Measurements from ENCODE around the gene SEPTIN8.
A peak's percentile ranks its signal among the peaks of the same experiment; 100 is the strongest.

SEPTIN8 gene

DNA sequence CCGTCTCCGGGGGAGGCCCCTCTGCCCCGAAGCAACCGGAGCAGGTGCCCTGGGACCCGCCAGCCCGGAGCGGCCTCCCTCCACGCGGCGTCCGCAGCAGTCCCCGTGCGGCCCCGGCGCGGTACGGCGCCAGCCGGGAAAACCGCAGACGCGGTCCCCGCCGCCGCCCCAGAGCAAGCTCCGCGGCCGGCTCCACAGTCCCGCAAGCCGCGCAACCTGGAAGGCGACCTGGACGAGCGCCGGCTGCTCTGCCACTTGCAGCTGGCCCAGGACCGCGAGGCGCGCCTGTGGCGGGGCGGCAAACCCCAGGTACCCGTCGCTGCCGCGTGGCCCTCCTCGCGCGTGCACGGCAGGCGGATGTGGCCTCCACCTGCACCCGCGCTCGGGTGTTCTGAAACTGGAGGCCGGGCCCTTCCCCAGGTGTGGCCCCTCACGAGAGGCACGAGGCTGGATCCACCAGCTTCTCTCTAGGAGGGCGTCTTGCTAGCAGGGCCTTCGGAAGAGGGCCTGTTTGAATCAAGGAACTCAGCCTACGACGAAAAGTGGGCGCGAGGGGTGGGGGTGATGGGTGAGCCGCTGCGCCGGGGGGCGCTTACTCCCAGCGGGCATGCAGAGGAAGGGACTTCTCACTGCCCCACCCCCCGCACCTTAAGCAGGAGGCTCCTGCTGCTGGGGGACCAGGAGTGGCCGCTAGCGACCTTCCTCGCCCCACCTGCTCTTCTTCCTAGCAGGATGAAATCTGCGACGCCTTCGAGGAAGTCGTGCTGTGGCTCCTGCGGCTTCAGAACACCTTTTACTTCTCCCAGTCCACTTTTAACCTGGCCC is 29.2 kb downstream of the SEPTIN8 start:
- no peaks in the 10 kb centered on the region for H3K4me1 ChIP-seq (ENCODE audit: control insufficient read depth, insufficient read depth, low read length)
- no peak overlapping the region for H3K4me3 ChIP-seq (ENCODE audit: low read depth, low read length)
- no peaks in the 10 kb centered on the region for H3K36me3 ChIP-seq (ENCODE audit: control insufficient read depth in 2 of 2, insufficient read depth in 1 of 2, low read length in 2 of 2)
- ChIA-PET POLR2A (interaction anchor here (0.8 to 1.7 kb wide), 2 partner anchors 10 to 72 kb away, joined by 3 to 8 read pairs; partner anchors contain the start of gene KIF3A), CTCF (interaction anchor here (0.6 to 2.1 kb wide), 10 partner anchors 23 to 242 kb away, joined by 3 to 12 read pairs (median 3); no protein-coding TSS in a partner anchor)
- H3K27ac ChIP-seq (ENCODE audit: extremely low read depth, low read depth, low read length) = no peak overlapping the region
- no peaks in the 10 kb centered on the region for H3K9me3 ChIP-seq (ENCODE audit: control insufficient read depth, insufficient read depth, low read depth, low read length)
- no peak for TF ChIP-seq KLF7 (tag by site-specific recombination; IDR thresholded peaks at IDR 0.05; ENCODE audit: borderline replicate concordance)
- TF ChIP-seq ZNF202 (tag by site-specific recombination; IDR thresholded peaks at IDR 0.05; ENCODE audit: borderline replicate concordance) = peak; percentile 21; the same call in 1 of the 2 replicates
- TF ChIP-seq ZNF548 (tag by site-specific recombination; IDR thresholded peaks at IDR 0.05) = no peak

DNA sequence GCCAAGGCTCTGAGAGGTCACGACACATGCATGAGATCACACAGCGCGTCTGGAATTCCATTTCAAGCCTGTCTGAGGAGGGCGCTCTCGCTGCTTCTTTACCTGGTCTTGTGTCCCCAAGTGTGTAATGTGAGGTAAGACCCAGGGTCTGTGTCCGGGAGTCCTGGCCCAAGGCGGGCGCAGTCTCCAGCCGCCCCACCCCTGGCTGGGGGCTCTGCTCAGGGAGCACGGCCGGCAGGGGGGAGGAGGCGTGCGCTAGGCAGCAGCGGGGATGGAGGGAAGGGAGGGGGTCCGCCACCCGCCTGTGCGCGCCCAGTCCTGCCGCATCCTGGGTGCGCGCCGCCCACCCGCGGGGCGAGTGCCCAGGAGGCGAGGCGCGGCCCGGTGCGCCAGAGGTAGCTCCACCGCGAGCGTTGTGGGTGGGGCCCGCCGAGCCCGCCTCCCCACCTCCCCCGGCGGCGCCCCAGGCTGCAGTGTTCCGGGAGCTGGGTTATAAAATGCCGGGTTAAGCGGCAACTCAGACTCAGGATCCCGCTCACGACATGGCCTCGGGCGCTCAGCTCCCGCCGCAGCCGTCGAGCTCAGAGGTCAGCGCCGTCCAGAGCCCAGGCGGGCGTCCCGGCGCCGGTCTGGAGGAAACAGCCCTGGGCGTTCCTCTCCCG is 30.0 kb downstream of the SEPTIN8 start, which contains the start of gene CCNI2:
CCNI2 (plus strand) TSS at position 473 of the 662 bp plus-strand sequence; CDS start at position 543, 70 bp downstream.
- Histone ChIP-seq H3K9me3 (ENCODE audit: control insufficient read depth, insufficient read depth, low read depth, low read length) (no peaks in the 10 kb centered on the region), H3K27ac (ENCODE audit: extremely low read depth, low read depth, low read length) (no peak within 1 kb of the TSS; the same call in 1 of the 2 replicates), H3K36me3 (ENCODE audit: control insufficient read depth in 2 of 2, insufficient read depth in 1 of 2, low read length in 2 of 2) (no peaks in the 10 kb centered on the region), H3K4me3 (ENCODE audit: low read depth, low read length) (peak within 1 kb of the TSS; percentile 31), H3K4me1 (ENCODE audit: control insufficient read depth, insufficient read depth, low read length) (no peaks in the 10 kb centered on the region)
- POLR2A ChIA-PET = interaction anchor here (0.8 to 1.7 kb wide), 2 partner anchors 10 to 73 kb away, joined by 3 to 8 read pairs; partner anchors contain the start of gene KIF3A
- CTCF ChIA-PET = interaction anchor here (0.6 to 2.1 kb wide), 19 partner anchors 8 to 559 kb away, joined by 3 to 12 read pairs (median 3); no protein-coding TSS in a partner anchor
- TF ChIP-seq ZFP37 (tag by site-specific recombination; IDR thresholded peaks at IDR 0.05) = no peak
- no peak for TF ChIP-seq ZNF23 (tag by site-specific recombination; IDR thresholded peaks at IDR 0.05; ENCODE audit: borderline replicate concordance)
- TF ChIP-seq SP2 (tag by site-specific recombination; IDR thresholded peaks at IDR 0.05) = no peak
- TF ChIP-seq ZNF404 (tag by site-specific recombination; IDR thresholded peaks at IDR 0.05) = no peak
- TF ChIP-seq BCL11B (tag by site-specific recombination; IDR thresholded peaks at IDR 0.05; ENCODE audit: low read depth) = no peak
- no peak for TF ChIP-seq PRDM1 (tag by site-specific recombination; IDR thresholded peaks at IDR 0.05)
- no peak for TF ChIP-seq ZNF626 (tag by site-specific recombination; IDR thresholded peaks at IDR 0.05)
- TF ChIP-seq, protein P1, sequence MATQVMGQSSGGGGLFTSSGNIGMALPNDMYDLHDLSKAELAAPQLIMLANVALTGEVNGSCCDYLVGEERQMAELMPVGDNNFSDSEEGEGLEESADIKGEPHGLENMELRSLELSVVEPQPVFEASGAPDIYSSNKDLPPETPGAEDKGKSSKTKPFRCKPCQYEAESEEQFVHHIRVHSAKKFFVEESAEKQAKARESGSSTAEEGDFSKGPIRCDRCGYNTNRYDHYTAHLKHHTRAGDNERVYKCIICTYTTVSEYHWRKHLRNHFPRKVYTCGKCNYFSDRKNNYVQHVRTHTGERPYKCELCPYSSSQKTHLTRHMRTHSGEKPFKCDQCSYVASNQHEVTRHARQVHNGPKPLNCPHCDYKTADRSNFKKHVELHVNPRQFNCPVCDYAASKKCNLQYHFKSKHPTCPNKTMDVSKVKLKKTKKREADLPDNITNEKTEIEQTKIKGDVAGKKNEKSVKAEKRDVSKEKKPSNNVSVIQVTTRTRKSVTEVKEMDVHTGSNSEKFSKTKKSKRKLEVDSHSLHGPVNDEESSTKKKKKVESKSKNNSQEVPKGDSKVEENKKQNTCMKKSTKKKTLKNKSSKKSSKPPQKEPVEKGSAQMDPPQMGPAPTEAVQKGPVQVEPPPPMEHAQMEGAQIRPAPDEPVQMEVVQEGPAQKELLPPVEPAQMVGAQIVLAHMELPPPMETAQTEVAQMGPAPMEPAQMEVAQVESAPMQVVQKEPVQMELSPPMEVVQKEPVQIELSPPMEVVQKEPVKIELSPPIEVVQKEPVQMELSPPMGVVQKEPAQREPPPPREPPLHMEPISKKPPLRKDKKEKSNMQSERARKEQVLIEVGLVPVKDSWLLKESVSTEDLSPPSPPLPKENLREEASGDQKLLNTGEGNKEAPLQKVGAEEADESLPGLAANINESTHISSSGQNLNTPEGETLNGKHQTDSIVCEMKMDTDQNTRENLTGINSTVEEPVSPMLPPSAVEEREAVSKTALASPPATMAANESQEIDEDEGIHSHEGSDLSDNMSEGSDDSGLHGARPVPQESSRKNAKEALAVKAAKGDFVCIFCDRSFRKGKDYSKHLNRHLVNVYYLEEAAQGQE (tag by site-specific recombination; IDR thresholded peaks at IDR 0.05) = no peak
- TF ChIP-seq, protein P2, sequence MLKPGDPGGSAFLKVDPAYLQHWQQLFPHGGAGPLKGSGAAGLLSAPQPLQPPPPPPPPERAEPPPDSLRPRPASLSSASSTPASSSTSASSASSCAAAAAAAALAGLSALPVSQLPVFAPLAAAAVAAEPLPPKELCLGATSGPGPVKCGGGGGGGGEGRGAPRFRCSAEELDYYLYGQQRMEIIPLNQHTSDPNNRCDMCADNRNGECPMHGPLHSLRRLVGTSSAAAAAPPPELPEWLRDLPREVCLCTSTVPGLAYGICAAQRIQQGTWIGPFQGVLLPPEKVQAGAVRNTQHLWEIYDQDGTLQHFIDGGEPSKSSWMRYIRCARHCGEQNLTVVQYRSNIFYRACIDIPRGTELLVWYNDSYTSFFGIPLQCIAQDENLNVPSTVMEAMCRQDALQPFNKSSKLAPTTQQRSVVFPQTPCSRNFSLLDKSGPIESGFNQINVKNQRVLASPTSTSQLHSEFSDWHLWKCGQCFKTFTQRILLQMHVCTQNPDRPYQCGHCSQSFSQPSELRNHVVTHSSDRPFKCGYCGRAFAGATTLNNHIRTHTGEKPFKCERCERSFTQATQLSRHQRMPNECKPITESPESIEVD (tag by site-specific recombination; IDR thresholded peaks at IDR 0.05) = no peak
- no peak for TF ChIP-seq ZNF473 (tag by site-specific recombination; IDR thresholded peaks at IDR 0.05)
- TF ChIP-seq GLIS2 (tag by site-specific recombination; IDR thresholded peaks at IDR 0.05) = peak; percentile 84
- TF ChIP-seq, protein P3, sequence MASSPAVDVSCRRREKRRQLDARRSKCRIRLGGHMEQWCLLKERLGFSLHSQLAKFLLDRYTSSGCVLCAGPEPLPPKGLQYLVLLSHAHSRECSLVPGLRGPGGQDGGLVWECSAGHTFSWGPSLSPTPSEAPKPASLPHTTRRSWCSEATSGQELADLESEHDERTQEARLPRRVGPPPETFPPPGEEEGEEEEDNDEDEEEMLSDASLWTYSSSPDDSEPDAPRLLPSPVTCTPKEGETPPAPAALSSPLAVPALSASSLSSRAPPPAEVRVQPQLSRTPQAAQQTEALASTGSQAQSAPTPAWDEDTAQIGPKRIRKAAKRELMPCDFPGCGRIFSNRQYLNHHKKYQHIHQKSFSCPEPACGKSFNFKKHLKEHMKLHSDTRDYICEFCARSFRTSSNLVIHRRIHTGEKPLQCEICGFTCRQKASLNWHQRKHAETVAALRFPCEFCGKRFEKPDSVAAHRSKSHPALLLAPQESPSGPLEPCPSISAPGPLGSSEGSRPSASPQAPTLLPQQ (tag by site-specific recombination; IDR thresholded peaks at IDR 0.05) = peak; percentile 80
- TF ChIP-seq, protein P4, sequence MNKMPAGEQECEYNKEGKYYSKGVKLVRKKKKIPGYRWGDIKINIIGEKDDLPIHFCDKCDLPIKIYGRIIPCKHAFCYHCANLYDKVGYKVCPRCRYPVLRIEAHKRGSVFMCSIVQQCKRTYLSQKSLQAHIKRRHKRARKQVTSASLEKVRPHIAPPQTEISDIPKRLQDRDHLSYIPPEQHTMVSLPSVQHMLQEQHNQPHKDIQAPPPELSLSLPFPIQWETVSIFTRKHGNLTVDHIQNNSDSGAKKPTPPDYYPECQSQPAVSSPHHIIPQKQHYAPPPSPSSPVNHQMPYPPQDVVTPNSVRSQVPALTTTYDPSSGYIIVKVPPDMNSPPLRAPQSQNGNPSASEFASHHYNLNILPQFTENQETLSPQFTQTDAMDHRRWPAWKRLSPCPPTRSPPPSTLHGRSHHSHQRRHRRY (tag by site-specific recombination; IDR thresholded peaks at IDR 0.05) = no peak
- TF ChIP-seq, protein P5, sequence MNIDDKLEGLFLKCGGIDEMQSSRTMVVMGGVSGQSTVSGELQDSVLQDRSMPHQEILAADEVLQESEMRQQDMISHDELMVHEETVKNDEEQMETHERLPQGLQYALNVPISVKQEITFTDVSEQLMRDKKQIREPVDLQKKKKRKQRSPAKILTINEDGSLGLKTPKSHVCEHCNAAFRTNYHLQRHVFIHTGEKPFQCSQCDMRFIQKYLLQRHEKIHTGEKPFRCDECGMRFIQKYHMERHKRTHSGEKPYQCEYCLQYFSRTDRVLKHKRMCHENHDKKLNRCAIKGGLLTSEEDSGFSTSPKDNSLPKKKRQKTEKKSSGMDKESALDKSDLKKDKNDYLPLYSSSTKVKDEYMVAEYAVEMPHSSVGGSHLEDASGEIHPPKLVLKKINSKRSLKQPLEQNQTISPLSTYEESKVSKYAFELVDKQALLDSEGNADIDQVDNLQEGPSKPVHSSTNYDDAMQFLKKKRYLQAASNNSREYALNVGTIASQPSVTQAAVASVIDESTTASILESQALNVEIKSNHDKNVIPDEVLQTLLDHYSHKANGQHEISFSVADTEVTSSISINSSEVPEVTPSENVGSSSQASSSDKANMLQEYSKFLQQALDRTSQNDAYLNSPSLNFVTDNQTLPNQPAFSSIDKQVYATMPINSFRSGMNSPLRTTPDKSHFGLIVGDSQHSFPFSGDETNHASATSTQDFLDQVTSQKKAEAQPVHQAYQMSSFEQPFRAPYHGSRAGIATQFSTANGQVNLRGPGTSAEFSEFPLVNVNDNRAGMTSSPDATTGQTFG (tag by site-specific recombination; IDR thresholded peaks at IDR 0.05; ENCODE audit: borderline replicate concordance) = no peak
